ENCODE results near the gene VTI1B.
"Not testable (repeated sequence)": the region's sequence is repeated elsewhere in the genome, so short reads cannot be mapped to it uniquely, and the experiment has no call there.

The VTI1B gene

GRCh38 chr14:67710209-67710608, 35.8 kb upstream of the VTI1B start:
- Histone ChIP-seq H3K4me3 (replicated peaks; ENCODE audit: insufficient read depth, low read length) (no peak overlapping the region), H3K27me3 (ENCODE audit: insufficient read depth, poor library complexity, severe bottlenecking) (no peaks in the 10 kb centered on the region), H3K27ac (replicated peaks) (no peak overlapping the region)
- no peak for DNase-seq (ENCODE audit: low read depth in 1 of 2, low spot score in 1 of 2)
- TF ChIP-seq SPI1 (IDR thresholded peaks at IDR 0.05; ENCODE audit: borderline replicate concordance, low read depth) (no peak), POLR2AphosphoS5 (IDR thresholded peaks at IDR 0.05; ENCODE audit: low read depth) (no peak), REST (IDR thresholded peaks at IDR 0.05; ENCODE audit: insufficient replicate concordance, low read depth) (no peak), CTCF (IDR thresholded peaks at IDR 0.05; ENCODE audit: insufficient read depth, low read length) (no peak), GABPA (IDR thresholded peaks at IDR 0.05; ENCODE audit: low read depth) (no peak)

- H3K27me3 ChIP-seq (ENCODE audit: insufficient read depth, poor library complexity, severe bottlenecking); DNase-seq (ENCODE audit: low read depth in 1 of 2, low spot score in 1 of 2); H3K27ac ChIP-seq (replicated peaks); H3K4me3 ChIP-seq (replicated peaks; ENCODE audit: insufficient read depth, low read length): not testable (repeated sequence)
These were observed 35.4 kb upstream of the VTI1B start for GRCh38 chr14:67709796-67710195.

- H3K27me3 ChIP-seq (ENCODE audit: insufficient read depth, poor library complexity, severe bottlenecking); H3K4me3 ChIP-seq (replicated peaks; ENCODE audit: insufficient read depth, low read length); DNase-seq (ENCODE audit: low read depth in 1 of 2, low spot score in 1 of 2); H3K27ac ChIP-seq (replicated peaks): not testable (repeated sequence)
These were observed 34.9 kb upstream of the VTI1B start for GRCh38 chr14:67709346-67709745.

- no peak for DNase-seq (ENCODE audit: low read depth in 1 of 2, low spot score in 1 of 2)
- Histone ChIP-seq H3K4me3 (replicated peaks; ENCODE audit: insufficient read depth, low read length) (no peak overlapping the region), H3K27ac (replicated peaks) (no peak overlapping the region), H3K27me3 (ENCODE audit: insufficient read depth, poor library complexity, severe bottlenecking) (no peaks in the 10 kb centered on the region)
- TF ChIP-seq REST (IDR thresholded peaks at IDR 0.05; ENCODE audit: insufficient replicate concordance, low read depth) (no peak), CTCF (IDR thresholded peaks at IDR 0.05; ENCODE audit: insufficient read depth, low read length) (no peak), GABPA (IDR thresholded peaks at IDR 0.05; ENCODE audit: low read depth) (no peak), POLR2AphosphoS5 (IDR thresholded peaks at IDR 0.05; ENCODE audit: low read depth) (no peak), SPI1 (IDR thresholded peaks at IDR 0.05; ENCODE audit: borderline replicate concordance, low read depth) (no peak)
These were observed 30.8 kb upstream of the VTI1B start for GRCh38 chr14:67705211-67705610.

- TF ChIP-seq REST (IDR thresholded peaks at IDR 0.05; ENCODE audit: insufficient replicate concordance, low read depth) (no peak), SPI1 (IDR thresholded peaks at IDR 0.05; ENCODE audit: borderline replicate concordance, low read depth) (peak; percentile 84), POLR2AphosphoS5 (IDR thresholded peaks at IDR 0.05; ENCODE audit: low read depth) (no peak), GABPA (IDR thresholded peaks at IDR 0.05; ENCODE audit: low read depth) (no peak), CTCF (IDR thresholded peaks at IDR 0.05; ENCODE audit: insufficient read depth, low read length) (peak; percentile 24)
- H3K4me3 ChIP-seq (replicated peaks; ENCODE audit: insufficient read depth, low read length) = no peak overlapping the region
- no peak overlapping the region for H3K27ac ChIP-seq (replicated peaks)
- H3K27me3 ChIP-seq (ENCODE audit: insufficient read depth, poor library complexity, severe bottlenecking) = no peaks in the 10 kb centered on the region
- peak in 1 of 2 experiments; percentile 16 for DNase-seq (ENCODE audit: low read depth in 1 of 2, low spot score in 1 of 2)
These were observed 30.2 kb upstream of the VTI1B start for GRCh38 chr14:67704484-67705089.
